Body of pancreas (tissue), 4 donors: ENCODE results near the gene PLOD1. TPM values are rescaled to one million over a fixed set of nuclear protein-coding genes. Genes with fewer than 3 reads are reported as not detected.

Source experiments
- ATAC-seq: fragments of 150-250 bp; one replicate; pipeline ENCODE4 v1.9.1; 2016
- DNase-seq, 4 donors: peaks; one replicate each; pipeline ENCODE4 v3.0.0-alpha.2; 2019
- H3K27ac ChIP-seq, 4 donors: fragments of 200-600 bp; sonication (generic); 1 replicate in 3 of 4; 2 replicates in 1 of 4; pipeline versions ENCODE4 v1.5.1 to v1.6.1; 2016 to 2019; ENCODE audit warnings: mild to moderate bottlenecking in 1 of 4, mixed read lengths in 1 of 4, moderate library complexity in 1 of 4
- H3K27me3 ChIP-seq, 2 donors: fragments of 200-600 bp; sonication (generic); one replicate each; pipeline ENCODE4 v1.6.0; 2016; ENCODE audit warnings: mild to moderate bottlenecking in 1 of 2
- H3K36me3 ChIP-seq, 2 donors: fragments of 200-600 bp; sonication (generic); replicated peaks in 1 of 2; 2 replicates each; pipeline ENCODE4 v1.5.1; 2016; ENCODE audit warnings: low read depth in 2 of 2; ENCODE audit not compliant: insufficient read depth in 1 of 2
- H3K4me1 ChIP-seq: fragments of 200-600 bp; sonication (generic); one replicate; pipeline ENCODE4 v1.6.0; 2016
- H3K4me3 ChIP-seq, 2 donors: fragments of 200-600 bp; sonication (generic); 1 replicate in 1 of 2; 2 replicates in 1 of 2; pipeline ENCODE4 v1.5.1; 2016 to 2019
- H3K9me3 ChIP-seq, 3 donors: fragments of 200-600 bp; sonication (generic); 1 replicate in 2 of 3; 2 replicates in 1 of 3; pipeline ENCODE4 v1.5.1; 2016
- POLR2A ChIP-seq, 3 donors: fragments of 450-650 bp; IDR thresholded peaks; one replicate each; pipeline ENCODE4 v1.6.1; 2016; ENCODE audit warnings: antibody characterized with exemption in 3 of 3, mild to moderate bottlenecking in 2 of 3
- WGBS, 2 donors: methylation state at CpG; one replicate each; pipeline ENCODE4 v1.1.5; 2017; 5-methylcytosine and 5-hydroxymethylcytosine counted together
- intact Hi-C: fragments of 100-400 bp; cut with DNase I; formaldehyde crosslinking; loops from one replicate; pipeline ENCODE4 v1.15.1; 2023
- total RNA-seq, 2 donors: library from RNA; depleted of rRNA; stranded (reverse); fragments of >200 nt; gene quantifications; one replicate each; pipeline ENCODE4 v1.1.0, GENCODE V29; 2016
- TF ChIP-seq, protein P1 (sequence below), 7 experiments: fragments of 450-650 bp in 4 of 7; fragments of 200-600 bp in 3 of 7; sonication (generic) in 3 of 7; IDR thresholded peaks; one replicate each; pipeline ENCODE4 v1.5.1; 2016 to 2019; ENCODE audit warnings: antibody characterized with exemption in 7 of 7

PLOD1 gene
- total RNA-seq, 2 donors from 2014 or later = 30.9 to 39.6 TPM

GRCh38 chr1:11919621-11920020 lies 14.9 kb upstream of the PLOD1 start:
- Histone ChIP-seq H3K4me3 (no peak overlapping the region), H3K36me3 (peaks cover 4 to 9% of the 10 kb centered on the region in 2 donors), H3K4me1 (peaks cover 36% of the 10 kb centered on the region), H3K9me3 (no peaks in the 10 kb centered on the region), H3K27ac (no peak overlapping the region), H3K27me3 (no peaks in the 10 kb centered on the region)
- ATAC-seq (no peak), DNase-seq (no peak)
- intact Hi-C loops = no loop called here
- no peak for TF ChIP-seq POLR2A (IDR thresholded peaks at IDR 0.05)
- TF ChIP-seq, protein P1, sequence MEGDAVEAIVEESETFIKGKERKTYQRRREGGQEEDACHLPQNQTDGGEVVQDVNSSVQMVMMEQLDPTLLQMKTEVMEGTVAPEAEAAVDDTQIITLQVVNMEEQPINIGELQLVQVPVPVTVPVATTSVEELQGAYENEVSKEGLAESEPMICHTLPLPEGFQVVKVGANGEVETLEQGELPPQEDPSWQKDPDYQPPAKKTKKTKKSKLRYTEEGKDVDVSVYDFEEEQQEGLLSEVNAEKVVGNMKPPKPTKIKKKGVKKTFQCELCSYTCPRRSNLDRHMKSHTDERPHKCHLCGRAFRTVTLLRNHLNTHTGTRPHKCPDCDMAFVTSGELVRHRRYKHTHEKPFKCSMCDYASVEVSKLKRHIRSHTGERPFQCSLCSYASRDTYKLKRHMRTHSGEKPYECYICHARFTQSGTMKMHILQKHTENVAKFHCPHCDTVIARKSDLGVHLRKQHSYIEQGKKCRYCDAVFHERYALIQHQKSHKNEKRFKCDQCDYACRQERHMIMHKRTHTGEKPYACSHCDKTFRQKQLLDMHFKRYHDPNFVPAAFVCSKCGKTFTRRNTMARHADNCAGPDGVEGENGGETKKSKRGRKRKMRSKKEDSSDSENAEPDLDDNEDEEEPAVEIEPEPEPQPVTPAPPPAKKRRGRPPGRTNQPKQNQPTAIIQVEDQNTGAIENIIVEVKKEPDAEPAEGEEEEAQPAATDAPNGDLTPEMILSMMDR (IDR thresholded peaks at IDR 0.05) = no peak
- 85 to 86% methylated on average over 11 of the region's 11 CpGs for WGBS, 2 donors

DNA sequence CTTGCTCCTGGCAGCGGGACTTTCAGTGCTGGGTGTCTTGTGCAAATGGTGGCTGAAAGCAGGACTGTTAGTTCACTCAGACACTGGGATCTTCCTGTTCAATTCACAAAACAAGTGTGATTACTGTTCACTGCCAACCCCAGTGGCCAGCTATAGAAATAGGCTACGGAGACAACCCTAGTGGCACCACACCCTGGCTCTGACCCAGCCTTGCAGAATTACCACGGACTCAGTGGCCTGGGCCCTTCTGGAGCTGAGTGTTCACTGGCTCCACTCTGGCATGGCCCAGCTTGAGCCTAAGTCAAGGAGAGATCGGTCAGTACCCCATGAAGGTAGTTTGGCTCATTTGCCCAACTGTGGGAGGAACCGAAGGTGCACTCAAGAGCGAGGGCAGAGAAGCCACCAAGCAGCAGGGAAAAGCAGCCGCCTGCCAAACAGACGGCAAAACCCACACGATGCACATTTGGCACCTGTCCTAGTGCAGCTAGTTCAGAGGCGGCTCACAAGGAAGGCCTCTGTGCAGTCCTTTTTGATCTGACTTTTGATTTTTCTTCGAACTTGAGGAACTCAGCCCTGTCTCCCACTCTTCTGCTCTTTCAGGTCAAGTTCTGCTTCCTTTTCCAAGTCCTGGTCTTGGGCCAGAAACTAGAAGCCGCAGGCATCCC lies 14.1 kb upstream of the PLOD1 start:
- TF ChIP-seq POLR2A (IDR thresholded peaks at IDR 0.05) = no peak
- TF ChIP-seq, protein P1 (IDR thresholded peaks at IDR 0.05) = no peak
- DNase-seq = peak in 3 of 4 donors; percentile 35 to 66 (median 62)
- WGBS, 2 donors = 43 to 45% methylated on average over 3 to 12 of the region's 12 CpGs
- no peak overlapping the region for H3K27ac ChIP-seq
- no peaks in the 10 kb centered on the region for H3K9me3 ChIP-seq
- H3K36me3 ChIP-seq = peaks cover 4 to 9% of the 10 kb centered on the region in 2 donors
- no peak for ATAC-seq
- H3K4me3 ChIP-seq = no peak overlapping the region
- peaks cover 44% of the 10 kb centered on the region for H3K4me1 ChIP-seq
- intact Hi-C loops = no loop called here
- no peaks in the 10 kb centered on the region for H3K27me3 ChIP-seq

GRCh38 chr1:11921022-11921421 lies 13.5 kb upstream of the PLOD1 start:
- TF ChIP-seq POLR2A (IDR thresholded peaks at IDR 0.05) = no peak
- TF ChIP-seq, protein P1 (IDR thresholded peaks at IDR 0.05) = no peak
- WGBS, 2 donors = 84 to 89% methylated on average over 5 to 9 of the region's 9 CpGs
- no peak for ATAC-seq
- no peak for DNase-seq
- H3K27me3 ChIP-seq = no peaks in the 10 kb centered on the region
- H3K36me3 ChIP-seq = peaks cover 4 to 9% of the 10 kb centered on the region in 2 donors
- H3K27ac ChIP-seq = no peak overlapping the region
- intact Hi-C loops = no loop called here
- no peaks in the 10 kb centered on the region for H3K9me3 ChIP-seq
- peaks cover 44% of the 10 kb centered on the region for H3K4me1 ChIP-seq
- H3K4me3 ChIP-seq = no peak overlapping the region

GRCh38 chr1:11923069-11923826 lies 11.3 kb upstream of the PLOD1 start:
- Histone ChIP-seq H3K27ac (no peak overlapping the region), H3K4me3 (no peak overlapping the region), H3K9me3 (no peaks in the 10 kb centered on the region), H3K4me1 (peaks cover 51% of the 10 kb centered on the region), H3K36me3 (peaks cover 4 to 9% of the 10 kb centered on the region in 2 donors), H3K27me3 (no peaks in the 10 kb centered on the region)
- ATAC-seq = no peak
- intact Hi-C loops = no loop called here
- WGBS, 2 donors = 78 to 82% methylated on average over 20 to 24 of the region's 24 CpGs
- no peak for DNase-seq
- no peak for TF ChIP-seq POLR2A (IDR thresholded peaks at IDR 0.05)
- TF ChIP-seq, protein P1 (IDR thresholded peaks at IDR 0.05) = no peak
